Body of pancreas (tissue), 4 donors: Measurements from ENCODE around the gene USP15.

Experiments
- POLR2A ChIP-seq, 3 donors: fragments of 450-650 bp; IDR thresholded peaks; one replicate each; pipeline ENCODE4 v1.6.1; 2016; ENCODE audit warnings: antibody characterized with exemption in 3 of 3, mild to moderate bottlenecking in 2 of 3
- TF ChIP-seq, protein P1 (sequence below), 7 experiments: fragments of 450-650 bp in 4 of 7; fragments of 200-600 bp in 3 of 7; sonication (generic) in 3 of 7; IDR thresholded peaks; one replicate each; pipeline ENCODE4 v1.5.1; 2016 to 2019; ENCODE audit warnings: antibody characterized with exemption in 7 of 7

DNA sequence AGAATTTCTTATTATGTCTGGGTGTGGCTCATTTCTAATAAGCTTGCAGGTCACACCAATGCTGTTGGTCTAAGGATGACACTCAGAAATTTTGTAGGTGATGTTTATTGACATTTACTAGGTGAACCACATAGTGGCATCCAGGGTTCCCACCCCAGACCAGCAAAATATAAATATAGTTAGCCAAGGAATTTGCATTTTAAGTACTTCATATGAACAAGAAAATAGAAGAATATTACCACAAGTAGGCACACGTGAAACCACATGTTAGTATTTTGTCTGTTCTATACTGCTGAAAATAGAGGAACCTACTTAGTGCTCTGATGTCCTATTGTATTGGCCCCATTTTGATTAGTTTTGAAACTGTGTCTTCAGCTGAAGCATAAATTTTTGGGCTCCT lies 71.1 kb downstream of the USP15 start:
- no peak for TF ChIP-seq POLR2A (IDR thresholded peaks at IDR 0.05)
- TF ChIP-seq, protein P1, sequence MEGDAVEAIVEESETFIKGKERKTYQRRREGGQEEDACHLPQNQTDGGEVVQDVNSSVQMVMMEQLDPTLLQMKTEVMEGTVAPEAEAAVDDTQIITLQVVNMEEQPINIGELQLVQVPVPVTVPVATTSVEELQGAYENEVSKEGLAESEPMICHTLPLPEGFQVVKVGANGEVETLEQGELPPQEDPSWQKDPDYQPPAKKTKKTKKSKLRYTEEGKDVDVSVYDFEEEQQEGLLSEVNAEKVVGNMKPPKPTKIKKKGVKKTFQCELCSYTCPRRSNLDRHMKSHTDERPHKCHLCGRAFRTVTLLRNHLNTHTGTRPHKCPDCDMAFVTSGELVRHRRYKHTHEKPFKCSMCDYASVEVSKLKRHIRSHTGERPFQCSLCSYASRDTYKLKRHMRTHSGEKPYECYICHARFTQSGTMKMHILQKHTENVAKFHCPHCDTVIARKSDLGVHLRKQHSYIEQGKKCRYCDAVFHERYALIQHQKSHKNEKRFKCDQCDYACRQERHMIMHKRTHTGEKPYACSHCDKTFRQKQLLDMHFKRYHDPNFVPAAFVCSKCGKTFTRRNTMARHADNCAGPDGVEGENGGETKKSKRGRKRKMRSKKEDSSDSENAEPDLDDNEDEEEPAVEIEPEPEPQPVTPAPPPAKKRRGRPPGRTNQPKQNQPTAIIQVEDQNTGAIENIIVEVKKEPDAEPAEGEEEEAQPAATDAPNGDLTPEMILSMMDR (IDR thresholded peaks at IDR 0.05), result no peak
